ENCODE results near the gene DNM3.
"Not testable (repeated sequence)": the region's sequence is repeated elsewhere in the genome, so short reads cannot be mapped to it uniquely, and the experiment has no call there.

The DNM3 gene

DNA sequence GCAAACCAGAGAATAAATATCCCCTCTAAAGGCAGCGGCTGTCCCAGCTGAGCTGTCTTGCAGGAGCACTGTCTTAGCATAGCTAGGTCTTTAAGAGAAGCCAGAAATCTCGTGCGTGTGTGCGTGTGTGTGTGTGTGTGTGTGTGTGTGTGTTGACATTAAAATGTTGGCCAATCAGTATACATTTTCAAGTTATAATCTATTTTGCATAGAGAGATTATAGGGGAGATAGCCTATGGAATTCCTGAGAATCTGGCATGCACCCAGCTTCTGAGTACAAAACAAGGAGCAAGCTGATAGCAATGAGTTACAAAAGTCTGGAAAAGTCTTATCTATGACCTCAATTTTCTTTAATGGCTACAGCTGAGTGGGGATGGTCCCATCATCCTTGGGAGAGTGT lies 42.1 kb upstream of the DNM3 start:
- no peaks in the 10 kb centered on the region for H3K4me1 ChIP-seq (ENCODE audit: control insufficient read depth, low read length)
- H3K9me2 ChIP-seq (replicated peaks; ENCODE audit: control insufficient read depth, low read length), result no peaks in the 10 kb centered on the region
- H3F3A ChIP-seq (ENCODE audit: control insufficient read depth, insufficient read depth), result no peaks in the 10 kb centered on the region
- H3K4me3 ChIP-seq (ENCODE audit: low read length), result no peak overlapping the region
- no peaks in the 10 kb centered on the region for H3K9me3 ChIP-seq (ENCODE audit: control insufficient read depth, insufficient read depth, low read length)
- H4K20me1 ChIP-seq (ENCODE audit: control insufficient read depth, insufficient read depth, low read depth, low read length), result no peaks in the 10 kb centered on the region
- no peak overlapping the region for H3K27ac ChIP-seq (ENCODE audit: low read depth, low read length)
- H3K27me3 ChIP-seq (ENCODE audit: control insufficient read depth, low read length), result no peaks in the 10 kb centered on the region
- H3K4me2 ChIP-seq (ENCODE audit: low read length), result no peak overlapping the region
- peaks cover 36% of the 10 kb centered on the region for H3K36me3 ChIP-seq (ENCODE audit: control insufficient read depth, low read length)
- TF ChIP-seq, protein P1, sequence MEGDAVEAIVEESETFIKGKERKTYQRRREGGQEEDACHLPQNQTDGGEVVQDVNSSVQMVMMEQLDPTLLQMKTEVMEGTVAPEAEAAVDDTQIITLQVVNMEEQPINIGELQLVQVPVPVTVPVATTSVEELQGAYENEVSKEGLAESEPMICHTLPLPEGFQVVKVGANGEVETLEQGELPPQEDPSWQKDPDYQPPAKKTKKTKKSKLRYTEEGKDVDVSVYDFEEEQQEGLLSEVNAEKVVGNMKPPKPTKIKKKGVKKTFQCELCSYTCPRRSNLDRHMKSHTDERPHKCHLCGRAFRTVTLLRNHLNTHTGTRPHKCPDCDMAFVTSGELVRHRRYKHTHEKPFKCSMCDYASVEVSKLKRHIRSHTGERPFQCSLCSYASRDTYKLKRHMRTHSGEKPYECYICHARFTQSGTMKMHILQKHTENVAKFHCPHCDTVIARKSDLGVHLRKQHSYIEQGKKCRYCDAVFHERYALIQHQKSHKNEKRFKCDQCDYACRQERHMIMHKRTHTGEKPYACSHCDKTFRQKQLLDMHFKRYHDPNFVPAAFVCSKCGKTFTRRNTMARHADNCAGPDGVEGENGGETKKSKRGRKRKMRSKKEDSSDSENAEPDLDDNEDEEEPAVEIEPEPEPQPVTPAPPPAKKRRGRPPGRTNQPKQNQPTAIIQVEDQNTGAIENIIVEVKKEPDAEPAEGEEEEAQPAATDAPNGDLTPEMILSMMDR (IDR thresholded peaks at IDR 0.05; ENCODE audit: low read depth, low read length, poor library complexity, severe bottlenecking), result no peak
- no peak for TF ChIP-seq EZH2phosphoT487 (IDR thresholded peaks at IDR 0.05; ENCODE audit: borderline replicate concordance, low read length)
- no peaks in the 10 kb centered on the region for H3K79me2 ChIP-seq (ENCODE audit: control insufficient read depth, low read length)

DNA sequence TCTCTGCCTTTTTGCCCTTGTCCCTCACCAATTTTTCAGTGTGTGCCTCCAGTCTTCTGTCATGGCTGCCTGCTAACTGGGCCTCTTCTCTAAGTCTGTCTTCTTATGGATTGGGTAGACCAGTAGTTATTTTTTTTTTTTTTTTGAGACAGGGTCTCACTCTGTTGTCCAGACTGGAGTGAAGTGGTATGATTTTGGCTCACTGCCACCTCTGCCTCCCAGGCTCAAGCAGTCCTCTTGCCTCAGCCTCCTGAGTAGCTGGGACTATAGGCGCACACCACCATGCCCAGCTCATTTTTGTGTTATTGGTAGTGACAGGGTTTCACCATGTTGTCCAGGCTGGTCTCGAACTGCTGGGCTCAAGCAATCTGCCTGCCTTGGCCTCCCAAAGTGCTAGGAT lies 41.6 kb upstream of the DNM3 start:
- H3K36me3 ChIP-seq (ENCODE audit: control insufficient read depth, low read length), result peaks cover 30% of the 10 kb centered on the region
- not testable (repeated sequence) for H4K20me1 ChIP-seq (ENCODE audit: control insufficient read depth, insufficient read depth, low read depth, low read length); H3K27ac ChIP-seq (ENCODE audit: low read depth, low read length); H3K4me3 ChIP-seq (ENCODE audit: low read length); H3K4me2 ChIP-seq (ENCODE audit: low read length); H3F3A ChIP-seq (ENCODE audit: control insufficient read depth, insufficient read depth); H3K79me2 ChIP-seq (ENCODE audit: control insufficient read depth, low read length); H3K9me3 ChIP-seq (ENCODE audit: control insufficient read depth, insufficient read depth, low read length); H3K9me2 ChIP-seq (replicated peaks; ENCODE audit: control insufficient read depth, low read length); H3K4me1 ChIP-seq (ENCODE audit: control insufficient read depth, low read length); H3K27me3 ChIP-seq (ENCODE audit: control insufficient read depth, low read length)

DNA sequence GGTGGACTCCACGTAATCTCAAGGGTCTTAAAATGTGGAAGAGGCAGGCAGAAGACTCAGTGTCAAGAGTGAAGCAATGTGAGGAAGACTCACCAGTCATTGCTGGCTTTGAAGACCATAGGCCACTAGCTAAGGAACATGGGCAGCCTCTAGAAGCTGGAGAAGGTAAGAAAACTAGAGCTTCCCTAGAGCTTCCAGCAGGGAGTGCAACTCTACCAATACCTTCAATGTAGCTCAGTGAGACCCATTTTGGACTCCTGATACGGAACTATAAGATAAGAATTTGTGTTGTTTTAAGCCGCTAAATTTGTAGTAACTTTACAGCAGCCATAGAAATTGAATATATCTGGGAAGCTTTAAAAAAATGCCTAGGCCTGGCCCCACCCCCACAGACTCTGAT lies 41.0 kb upstream of the DNM3 start:
- no peak for TF ChIP-seq EZH2phosphoT487 (IDR thresholded peaks at IDR 0.05; ENCODE audit: borderline replicate concordance, low read length)
- TF ChIP-seq, protein P1 (IDR thresholded peaks at IDR 0.05; ENCODE audit: low read depth, low read length, poor library complexity, severe bottlenecking), result no peak
- no peaks in the 10 kb centered on the region for H3K9me2 ChIP-seq (replicated peaks; ENCODE audit: control insufficient read depth, low read length)
- H3K79me2 ChIP-seq (ENCODE audit: control insufficient read depth, low read length), result no peaks in the 10 kb centered on the region
- H3K9me3 ChIP-seq (ENCODE audit: control insufficient read depth, insufficient read depth, low read length), result no peaks in the 10 kb centered on the region
- no peak overlapping the region for H3K27ac ChIP-seq (ENCODE audit: low read depth, low read length)
- H3K27me3 ChIP-seq (ENCODE audit: control insufficient read depth, low read length), result no peaks in the 10 kb centered on the region
- H3K4me2 ChIP-seq (ENCODE audit: low read length), result no peak overlapping the region
- H3F3A ChIP-seq (ENCODE audit: control insufficient read depth, insufficient read depth), result no peaks in the 10 kb centered on the region
- peaks cover 24% of the 10 kb centered on the region for H3K36me3 ChIP-seq (ENCODE audit: control insufficient read depth, low read length)
- no peak overlapping the region for H3K4me3 ChIP-seq (ENCODE audit: low read length)
- no peaks in the 10 kb centered on the region for H4K20me1 ChIP-seq (ENCODE audit: control insufficient read depth, insufficient read depth, low read depth, low read length)
- H3K4me1 ChIP-seq (ENCODE audit: control insufficient read depth, low read length), result no peaks in the 10 kb centered on the region

DNA sequence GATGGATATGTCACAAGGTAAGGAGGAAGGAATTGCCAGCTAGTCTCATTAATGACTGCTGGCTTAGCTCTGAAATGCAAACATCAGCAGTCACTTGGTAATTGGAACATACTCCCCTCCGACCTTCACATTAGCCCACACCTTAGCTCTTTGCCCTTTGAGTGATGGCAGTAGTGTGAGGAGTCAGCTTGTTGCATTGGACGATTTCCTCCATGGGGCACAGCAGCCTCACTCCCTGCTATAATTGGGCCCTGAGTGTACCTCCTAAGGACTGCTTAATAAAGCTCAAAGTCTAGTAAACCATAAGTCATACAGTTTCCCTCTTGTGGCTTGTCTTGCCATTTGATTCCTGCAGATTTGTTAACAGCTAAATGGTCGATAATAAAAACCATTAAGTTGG lies 40.4 kb upstream of the DNM3 start:
- H3K9me2 ChIP-seq (replicated peaks; ENCODE audit: control insufficient read depth, low read length), result no peaks in the 10 kb centered on the region
- H3K4me1 ChIP-seq (ENCODE audit: control insufficient read depth, low read length), result no peaks in the 10 kb centered on the region
- H3K36me3 ChIP-seq (ENCODE audit: control insufficient read depth, low read length), result peaks cover 19% of the 10 kb centered on the region
- no peaks in the 10 kb centered on the region for H3K27me3 ChIP-seq (ENCODE audit: control insufficient read depth, low read length)
- TF ChIP-seq, protein P1 (IDR thresholded peaks at IDR 0.05; ENCODE audit: low read depth, low read length, poor library complexity, severe bottlenecking), result no peak
- TF ChIP-seq EZH2phosphoT487 (IDR thresholded peaks at IDR 0.05; ENCODE audit: borderline replicate concordance, low read length), result no peak
- H3F3A ChIP-seq (ENCODE audit: control insufficient read depth, insufficient read depth), result no peaks in the 10 kb centered on the region
- no peak overlapping the region for H3K27ac ChIP-seq (ENCODE audit: low read depth, low read length)
- H4K20me1 ChIP-seq (ENCODE audit: control insufficient read depth, insufficient read depth, low read depth, low read length), result no peaks in the 10 kb centered on the region
- H3K4me3 ChIP-seq (ENCODE audit: low read length), result no peak overlapping the region
- H3K9me3 ChIP-seq (ENCODE audit: control insufficient read depth, insufficient read depth, low read length), result no peaks in the 10 kb centered on the region
- no peaks in the 10 kb centered on the region for H3K79me2 ChIP-seq (ENCODE audit: control insufficient read depth, low read length)
- no peak overlapping the region for H3K4me2 ChIP-seq (ENCODE audit: low read length)

Data from DOHH2 (cell line).